Stimulated activated CD4-positive, alpha-beta T cell treated with anti-CD3 and anti-CD28 coated beads, Interleukin-1b, Interleukin-23, amount 100 ng/mL, for 1 hour (primary cell): ENCODE measurements around the gene PCDHGA8.
"Not testable (repeated sequence)": the region's sequence is repeated elsewhere in the genome, so short reads cannot be mapped to it uniquely, and the experiment has no call there.

Source experiments
- DNase-seq, 2 donors: peaks; one replicate each; pipeline ENCODE4 v3.0.0-alpha.2; 2020; ENCODE audit warnings: low read depth in 2 of 2

PCDHGA8 gene

GRCh38 chr5:141392429-141393198 lies at the start of gene PCDHGA8:
PCDHGA8 (plus strand) TSS chr5:141392633; CDS start chr5:141392814, 181 bp downstream.
- DNase-seq = no peak

- no peak for DNase-seq
Measured at GRCh38 chr5:141342773-141343172, 49.7 kb upstream of the PCDHGA8 start.

GRCh38 chr5:141343242-141343952 lies 49.0 kb upstream of the PCDHGA8 start, which contains the start of gene PCDHGA3:
PCDHGA3 (plus strand) TSS chr5:141343829; CDS start chr5:141344034, 205 bp downstream.
- DNase-seq = no peak

- no peak for DNase-seq
Measured at GRCh38 chr5:141343953-141344463, 48.4 kb upstream of the PCDHGA8 start.

GRCh38 chr5:141345327-141345726 lies 47.1 kb upstream of the PCDHGA8 start:
- DNase-seq = no peak

GRCh38 chr5:141346017-141346416 lies 46.4 kb upstream of the PCDHGA8 start:
- not testable (repeated sequence) for DNase-seq

GRCh38 chr5:141349917-141350619 lies 42.4 kb upstream of the PCDHGA8 start, which contains the start of gene PCDHGB1:
PCDHGB1 (plus strand) TSS chr5:141350099; CDS start chr5:141350261, 162 bp downstream.
- no peak for DNase-seq

- no peak for DNase-seq
Measured at GRCh38 chr5:141351591-141351990, 40.8 kb upstream of the PCDHGA8 start.

GRCh38 chr5:141354900-141355469 lies 37.4 kb upstream of the PCDHGA8 start, which contains the start of gene PCDHGA4:
PCDHGA4 (plus strand) TSS chr5:141355021; CDS start chr5:141355108, 87 bp downstream.
- no peak for DNase-seq

- DNase-seq = no peak
Measured at GRCh38 chr5:141355641-141356040, 36.8 kb upstream of the PCDHGA8 start.

- DNase-seq = no peak
Measured at GRCh38 chr5:141356133-141356532, 36.3 kb upstream of the PCDHGA8 start.

GRCh38 chr5:141356950-141357349 lies 35.5 kb upstream of the PCDHGA8 start:
- no peak for DNase-seq

GRCh38 chr5:141359790-141360426 lies 32.5 kb upstream of the PCDHGA8 start, which contains the start of gene PCDHGB2:
PCDHGB2 (plus strand) TSS chr5:141359994; CDS start chr5:141360136, 142 bp downstream.
- DNase-seq = no peak

- DNase-seq = no peak
Measured at GRCh38 chr5:141360685-141361084, 31.7 kb upstream of the PCDHGA8 start.

- DNase-seq = no peak
Measured at GRCh38 chr5:141362719-141363118, 29.7 kb upstream of the PCDHGA8 start.

- no peak for DNase-seq
Measured at GRCh38 chr5:141363952-141364660, 28.3 kb upstream of the PCDHGA8 start, which contains the start of gene PCDHGA5. PCDHGA5 (plus strand) TSS chr5:141364162; CDS start chr5:141364331, 169 bp downstream.

GRCh38 chr5:141366016-141366896 lies 26.2 kb upstream of the PCDHGA8 start:
- DNase-seq = no peak

- no peak for DNase-seq
Measured at GRCh38 chr5:141369994-141370848, 22.2 kb upstream of the PCDHGA8 start, which contains the start of gene PCDHGB3. PCDHGB3 (plus strand) TSS chr5:141370242; CDS start chr5:141370395, 153 bp downstream.
